ENCODE measurements around the gene SUPT3H. TPM values are rescaled to one million over a fixed set of nuclear protein-coding genes. Genes with fewer than 3 reads are reported as not detected.

Gene SUPT3H
- total and polyA plus RNA-seq, 7 donors, result 1.7 to 4.3 (median 2.8) TPM

DNA sequence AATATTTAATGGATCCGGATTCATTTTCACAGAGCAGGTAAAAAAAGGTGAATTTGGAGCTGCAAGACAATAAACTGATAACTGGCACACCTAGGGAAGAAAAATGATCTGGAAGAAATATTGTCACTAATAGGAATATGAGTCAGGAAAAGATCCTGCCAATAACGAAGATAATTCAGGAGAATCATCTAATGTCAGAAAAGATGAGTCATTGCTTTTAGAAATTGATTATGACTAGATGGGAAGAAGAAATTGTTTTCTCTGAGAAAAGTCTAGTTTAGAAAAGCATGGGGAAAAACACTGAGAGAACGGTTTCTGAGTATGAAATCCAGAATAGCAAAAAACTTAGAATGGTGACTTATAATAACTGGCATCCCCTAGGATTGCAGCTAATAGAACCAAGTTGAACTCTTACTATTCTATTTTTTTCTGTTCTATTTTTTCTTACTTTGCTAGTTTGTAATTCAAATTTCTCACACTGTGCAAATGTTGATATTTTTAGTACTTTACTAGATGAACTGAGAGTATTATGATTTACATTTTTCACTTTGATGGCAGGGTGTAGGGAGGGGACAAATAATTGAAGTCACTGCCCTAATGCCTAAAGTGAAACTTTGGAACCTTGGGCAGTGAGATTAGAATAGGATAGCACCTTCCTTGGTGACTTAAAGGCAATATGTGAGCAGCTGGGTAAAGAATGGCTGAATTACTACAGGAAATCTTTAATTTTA is 38.2 kb upstream of the SUPT3H start:
- 64 to 72% (median 64%) methylated on average over 3 of the region's 3 CpGs for WGBS, 3 donors
- intact Hi-C loops (cut with DNase I), result loop anchor here in 1 of 2 donors (10.0 kb wide), 1 partner anchor 761 kb away; no protein-coding TSS in a partner anchor

DNA sequence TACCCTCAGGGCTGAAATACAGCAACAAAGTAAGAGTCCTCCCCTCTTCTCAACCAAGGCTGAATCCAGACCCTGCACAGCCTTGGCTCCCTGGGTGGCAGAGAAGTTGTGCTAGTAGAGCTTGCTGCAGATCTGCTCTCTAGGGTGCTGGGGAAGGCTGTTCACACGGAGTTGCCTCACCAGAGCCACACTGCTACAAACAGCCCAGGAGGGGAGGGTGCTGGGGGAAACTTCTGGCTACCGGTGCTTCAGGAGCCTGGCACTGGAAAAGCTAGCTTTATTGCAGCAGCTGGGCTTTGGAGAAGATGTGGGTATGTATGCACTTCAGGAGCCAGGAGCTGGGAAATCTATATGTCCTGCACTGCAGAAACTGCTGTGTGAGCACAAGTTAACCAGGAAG is 37.6 kb upstream of the SUPT3H start:
- intact Hi-C loops (cut with DNase I), result loop anchor here in 1 of 2 donors (10.0 kb wide), 1 partner anchor 761 kb away; no protein-coding TSS in a partner anchor
- WGBS, 3 donors, result 13 to 44% (median 16%) methylated on average over 2 of the region's 2 CpGs
- no peaks in the 10 kb centered on the region for H3K36me3 ChIP-seq (ENCODE audit: insufficient read depth in 1 of 2, low read depth in 1 of 2)
- peaks cover 4 to 56% (median 10%) of the 10 kb centered on the region in 3 donors for H3K27me3 ChIP-seq (ENCODE audit: insufficient read depth in 3 of 3, low read length in 2 of 3)
- no peak overlapping the region for H3K4me3 ChIP-seq
- ATAC-seq, result no peak
- no peaks in the 10 kb centered on the region for H3K4me1 ChIP-seq
- TF ChIP-seq, protein P1, sequence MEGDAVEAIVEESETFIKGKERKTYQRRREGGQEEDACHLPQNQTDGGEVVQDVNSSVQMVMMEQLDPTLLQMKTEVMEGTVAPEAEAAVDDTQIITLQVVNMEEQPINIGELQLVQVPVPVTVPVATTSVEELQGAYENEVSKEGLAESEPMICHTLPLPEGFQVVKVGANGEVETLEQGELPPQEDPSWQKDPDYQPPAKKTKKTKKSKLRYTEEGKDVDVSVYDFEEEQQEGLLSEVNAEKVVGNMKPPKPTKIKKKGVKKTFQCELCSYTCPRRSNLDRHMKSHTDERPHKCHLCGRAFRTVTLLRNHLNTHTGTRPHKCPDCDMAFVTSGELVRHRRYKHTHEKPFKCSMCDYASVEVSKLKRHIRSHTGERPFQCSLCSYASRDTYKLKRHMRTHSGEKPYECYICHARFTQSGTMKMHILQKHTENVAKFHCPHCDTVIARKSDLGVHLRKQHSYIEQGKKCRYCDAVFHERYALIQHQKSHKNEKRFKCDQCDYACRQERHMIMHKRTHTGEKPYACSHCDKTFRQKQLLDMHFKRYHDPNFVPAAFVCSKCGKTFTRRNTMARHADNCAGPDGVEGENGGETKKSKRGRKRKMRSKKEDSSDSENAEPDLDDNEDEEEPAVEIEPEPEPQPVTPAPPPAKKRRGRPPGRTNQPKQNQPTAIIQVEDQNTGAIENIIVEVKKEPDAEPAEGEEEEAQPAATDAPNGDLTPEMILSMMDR (IDR thresholded peaks at IDR 0.05), result no peak
- no peaks in the 10 kb centered on the region for H3K9me3 ChIP-seq
- H3K27ac ChIP-seq, result no peak overlapping the region
- DNase-seq, result no peak

More for the DNA sequence above, 38.2 kb upstream of the SUPT3H start:
- ATAC-seq (no peak), DNase-seq (no peak)
- no peak overlapping the region for H3K27ac ChIP-seq
- peaks cover 6 to 62% (median 10%) of the 10 kb centered on the region in 3 donors for H3K27me3 ChIP-seq (ENCODE audit: insufficient read depth in 3 of 3, low read length in 2 of 3)
- H3K9me3 ChIP-seq, result no peaks in the 10 kb centered on the region
- peaks cover 5% of the 10 kb centered on the region for H3K4me1 ChIP-seq
- no peak overlapping the region for H3K4me3 ChIP-seq
- no peaks in the 10 kb centered on the region for H3K36me3 ChIP-seq (ENCODE audit: insufficient read depth in 1 of 2, low read depth in 1 of 2)
- TF ChIP-seq, protein P1 (IDR thresholded peaks at IDR 0.05), result no peak

DNA sequence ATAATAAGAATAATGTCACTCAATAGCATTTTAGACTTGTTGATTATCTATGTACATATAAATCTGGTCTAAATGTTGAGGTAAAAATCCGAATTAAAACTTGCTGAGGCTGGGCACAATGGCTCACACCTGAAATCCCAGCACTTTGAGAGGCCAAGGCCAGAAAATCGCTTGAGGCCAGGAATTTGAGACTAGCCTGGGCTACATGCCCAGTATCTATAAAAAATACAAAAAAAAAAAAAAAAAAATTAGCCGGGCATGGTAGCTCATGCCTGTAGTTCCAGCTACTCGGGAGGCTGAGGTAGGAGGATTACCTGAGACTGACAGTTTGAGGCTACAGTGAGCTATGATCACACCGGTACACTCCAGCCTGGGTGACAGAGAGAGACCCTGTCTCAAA is 34.2 kb upstream of the SUPT3H start:
- intact Hi-C loops (cut with DNase I), result loop anchor here in 1 of 2 donors (10.0 kb wide), 1 partner anchor 757 kb away; no protein-coding TSS in a partner anchor
- Histone ChIP-seq H3K4me1 (no peaks in the 10 kb centered on the region), H3K27ac (no peak overlapping the region), H3K27me3 (ENCODE audit: insufficient read depth in 3 of 3, low read length in 2 of 3) (peaks cover 0 to 23% (median 14%) of the 10 kb centered on the region in 3 donors), H3K4me3 (no peak overlapping the region), H3K9me3 (no peaks in the 10 kb centered on the region), H3K36me3 (ENCODE audit: insufficient read depth in 1 of 2, low read depth in 1 of 2) (no peaks in the 10 kb centered on the region)
- 65 to 85% (median 68%) methylated on average over 4 to 5 of the region's 5 CpGs for WGBS, 3 donors
- no peak for ATAC-seq
- no peak for DNase-seq
- TF ChIP-seq, protein P1 (IDR thresholded peaks at IDR 0.05), result no peak

DNA sequence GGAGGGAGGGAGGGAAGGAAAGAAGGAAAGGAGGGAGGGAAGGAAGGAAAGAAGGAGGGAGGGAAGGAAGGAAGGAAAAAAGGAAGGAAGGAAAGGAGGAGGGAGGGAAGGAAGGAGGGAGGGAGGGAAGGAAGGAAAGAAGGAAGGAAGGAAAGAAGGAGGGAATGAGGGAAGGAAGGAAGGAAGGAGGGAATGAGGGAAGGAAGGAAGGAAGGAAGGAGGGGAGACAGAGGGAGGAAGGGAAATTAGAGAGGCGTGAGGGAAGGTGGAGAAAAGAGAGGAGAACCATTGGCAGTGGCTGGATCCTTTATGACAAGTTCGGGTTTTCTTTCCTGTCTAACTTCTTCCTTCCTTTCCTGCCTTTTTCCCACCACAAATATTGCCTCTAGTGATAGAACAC is 22.3 kb upstream of the SUPT3H start:
- ATAC-seq (no peak), DNase-seq (no peak)
- peaks cover 0 to 3% (median 0%) of the 10 kb centered on the region in 3 donors for H3K27me3 ChIP-seq (ENCODE audit: insufficient read depth in 3 of 3, low read length in 2 of 3)
- H3K36me3 ChIP-seq (ENCODE audit: insufficient read depth in 1 of 2, low read depth in 1 of 2), result no peaks in the 10 kb centered on the region
- no peaks in the 10 kb centered on the region for H3K9me3 ChIP-seq
- no peak overlapping the region for H3K4me3 ChIP-seq
- no peaks in the 10 kb centered on the region for H3K4me1 ChIP-seq
- H3K27ac ChIP-seq, result no peak overlapping the region
- intact Hi-C loops (cut with DNase I), result no loop called here
- TF ChIP-seq, protein P1 (IDR thresholded peaks at IDR 0.05), result no peak
- WGBS, 3 donors, result 65 to 79% (median 75%) methylated on average over 2 of the region's 2 CpGs

Data from psoas muscle (tissue), 8 donors.